ENCODE measurements around the gene GLIS1.

The GLIS1 gene

GRCh38 chr1:53582211-53583020, 156.5 kb downstream of the GLIS1 start:
- no peak overlapping the region for H3K4me3 Mint-ChIP-seq
- H3K27ac Mint-ChIP-seq = no peak overlapping the region
- ATAC-seq (no peak), DNase-seq (no peak)
- no peaks in the 10 kb centered on the region for H3K9me3 Mint-ChIP-seq
- H3K4me1 Mint-ChIP-seq = peaks cover 14% of the 10 kb centered on the region
- H3K27me3 Mint-ChIP-seq = no peaks in the 10 kb centered on the region

- Mint-ChIP-seq H3K27ac (no peak overlapping the region), H3K27me3 (no peaks in the 10 kb centered on the region), H3K4me1 (peaks cover 14% of the 10 kb centered on the region), H3K9me3 (no peaks in the 10 kb centered on the region), H3K4me3 (no peak overlapping the region)
- ATAC-seq = no peak
- DNase-seq = no peak
Measured at GRCh38 chr1:53581476-53581875, 157.5 kb downstream of the GLIS1 start.

GRCh38 chr1:53580739-53581475, 158.1 kb downstream of the GLIS1 start:
- DNase-seq (no peak), ATAC-seq (no peak)
- H3K27me3 Mint-ChIP-seq = no peaks in the 10 kb centered on the region
- no peak overlapping the region for H3K4me3 Mint-ChIP-seq
- H3K4me1 Mint-ChIP-seq = peaks cover 14% of the 10 kb centered on the region
- H3K27ac Mint-ChIP-seq = no peak overlapping the region
- no peaks in the 10 kb centered on the region for H3K9me3 Mint-ChIP-seq

- no peak overlapping the region for H3K27ac Mint-ChIP-seq
- no peak overlapping the region for H3K4me3 Mint-ChIP-seq
- ATAC-seq = no peak
- peaks cover 7% of the 10 kb centered on the region for H3K4me1 Mint-ChIP-seq
- no peak for DNase-seq
- no peaks in the 10 kb centered on the region for H3K27me3 Mint-ChIP-seq
- H3K9me3 Mint-ChIP-seq = no peaks in the 10 kb centered on the region
Measured at GRCh38 chr1:53580009-53580400, 159.0 kb downstream of the GLIS1 start.

- Mint-ChIP-seq H3K27ac (no peak overlapping the region), H3K4me3 (no peak overlapping the region), H3K9me3 (no peaks in the 10 kb centered on the region), H3K27me3 (no peaks in the 10 kb centered on the region), H3K4me1 (peaks cover 1% of the 10 kb centered on the region)
- DNase-seq = no peak
- ATAC-seq = no peak
Measured at GRCh38 chr1:53579221-53580008, 159.5 kb downstream of the GLIS1 start.

- H3K4me3 Mint-ChIP-seq = no peak overlapping the region
- H3K9me3 Mint-ChIP-seq = no peaks in the 10 kb centered on the region
- no peaks in the 10 kb centered on the region for H3K27me3 Mint-ChIP-seq
- no peaks in the 10 kb centered on the region for H3K4me1 Mint-ChIP-seq
- no peak overlapping the region for H3K27ac Mint-ChIP-seq
- DNase-seq = no peak
- ATAC-seq = no peak
Measured at GRCh38 chr1:53578358-53578757, 160.6 kb downstream of the GLIS1 start.

GRCh38 chr1:53577761-53578100, 161.2 kb downstream of the GLIS1 start:
- no peak for DNase-seq
- Mint-ChIP-seq H3K4me3 (no peak overlapping the region), H3K27ac (no peak overlapping the region), H3K27me3 (no peaks in the 10 kb centered on the region), H3K4me1 (no peaks in the 10 kb centered on the region), H3K9me3 (no peaks in the 10 kb centered on the region)
- ATAC-seq = no peak

GRCh38 chr1:53576866-53577760, 161.9 kb downstream of the GLIS1 start:
- H3K27me3 Mint-ChIP-seq = no peaks in the 10 kb centered on the region
- H3K27ac Mint-ChIP-seq = peak overlapping the region; percentile 40 to 65
- DNase-seq = no peak
- H3K4me3 Mint-ChIP-seq = no peak overlapping the region
- no peaks in the 10 kb centered on the region for H3K4me1 Mint-ChIP-seq
- ATAC-seq = no peak
- no peaks in the 10 kb centered on the region for H3K9me3 Mint-ChIP-seq

- H3K27ac Mint-ChIP-seq = no peak overlapping the region
- ATAC-seq (no peak), DNase-seq (no peak)
- no peaks in the 10 kb centered on the region for H3K9me3 Mint-ChIP-seq
- no peak overlapping the region for H3K4me3 Mint-ChIP-seq
- no peaks in the 10 kb centered on the region for H3K4me1 Mint-ChIP-seq
- H3K27me3 Mint-ChIP-seq = no peaks in the 10 kb centered on the region
Measured at GRCh38 chr1:53576381-53576801, 162.6 kb downstream of the GLIS1 start.

GRCh38 chr1:53575955-53576320, 163.0 kb downstream of the GLIS1 start:
- DNase-seq = no peak
- Mint-ChIP-seq H3K9me3 (no peaks in the 10 kb centered on the region), H3K27me3 (no peaks in the 10 kb centered on the region), H3K4me3 (no peak overlapping the region), H3K27ac (no peak overlapping the region), H3K4me1 (no peaks in the 10 kb centered on the region)
- no peak for ATAC-seq

GRCh38 chr1:53575141-53575954, 163.6 kb downstream of the GLIS1 start:
- DNase-seq (no peak), ATAC-seq (peak; percentile 24)
- Mint-ChIP-seq H3K4me1 (no peaks in the 10 kb centered on the region), H3K4me3 (no peak overlapping the region), H3K9me3 (no peaks in the 10 kb centered on the region), H3K27ac (no peak overlapping the region), H3K27me3 (no peaks in the 10 kb centered on the region)

- no peak for ATAC-seq
- Mint-ChIP-seq H3K27me3 (no peaks in the 10 kb centered on the region), H3K27ac (no peak overlapping the region), H3K4me1 (no peaks in the 10 kb centered on the region), H3K4me3 (no peak overlapping the region), H3K9me3 (no peaks in the 10 kb centered on the region)
- no peak for DNase-seq
Measured at GRCh38 chr1:53574621-53575020, 164.3 kb downstream of the GLIS1 start.

- no peak overlapping the region for H3K27ac Mint-ChIP-seq
- H3K4me1 Mint-ChIP-seq = no peaks in the 10 kb centered on the region
- H3K4me3 Mint-ChIP-seq = no peak overlapping the region
- no peak for ATAC-seq
- no peaks in the 10 kb centered on the region for H3K9me3 Mint-ChIP-seq
- no peak for DNase-seq
- peaks cover 4% of the 10 kb centered on the region for H3K27me3 Mint-ChIP-seq
Measured at GRCh38 chr1:53573931-53574330, 165.0 kb downstream of the GLIS1 start.

- no peak for DNase-seq
- H3K27me3 Mint-ChIP-seq = peaks cover 8% of the 10 kb centered on the region
- H3K4me3 Mint-ChIP-seq = no peak overlapping the region
- H3K27ac Mint-ChIP-seq = no peak overlapping the region
- H3K9me3 Mint-ChIP-seq = no peaks in the 10 kb centered on the region
- ATAC-seq = no peak
- no peaks in the 10 kb centered on the region for H3K4me1 Mint-ChIP-seq
Measured at GRCh38 chr1:53573522-53573921, 165.4 kb downstream of the GLIS1 start.

GRCh38 chr1:53572815-53573173, 166.2 kb downstream of the GLIS1 start:
- Mint-ChIP-seq H3K9me3 (no peaks in the 10 kb centered on the region), H3K27me3 (peaks cover 8% of the 10 kb centered on the region), H3K4me1 (no peaks in the 10 kb centered on the region), H3K27ac (no peak overlapping the region), H3K4me3 (no peak overlapping the region)
- ATAC-seq (no peak), DNase-seq (no peak)

Data from stimulated activated naive CD8-positive, alpha-beta T cell treated with anti-CD3 and anti-CD28 coated beads, Interleukin-15, amount 100 ng/mL, for 72 hours (primary cell).